Epithelial cell of esophagus (primary cell): ENCODE measurements around the gene SP140.
A peak's percentile ranks its signal among the peaks of the same experiment; 100 is the strongest.

Source experiments
- DNase-seq: peaks from one replicate; pipeline ENCODE4 v3.0.0; 2010; ENCODE audit warnings: low read depth
- H3K4me3 ChIP-seq: 2 replicates; pipeline ENCODE4 v1.5.1; 2011; ENCODE audit warnings: mild to moderate bottlenecking, low read length, control low read depth
- TF ChIP-seq, protein P1 (sequence below): IDR thresholded peaks from 2 replicates; pipeline ENCODE4 v1.5.1; 2011; ENCODE audit warnings: low read depth, mild to moderate bottlenecking, low read length, control low read depth, inconsistent platforms; ENCODE audit not compliant: insufficient read depth; ENCODE audit errors: missing control alignments

Gene SP140

DNA sequence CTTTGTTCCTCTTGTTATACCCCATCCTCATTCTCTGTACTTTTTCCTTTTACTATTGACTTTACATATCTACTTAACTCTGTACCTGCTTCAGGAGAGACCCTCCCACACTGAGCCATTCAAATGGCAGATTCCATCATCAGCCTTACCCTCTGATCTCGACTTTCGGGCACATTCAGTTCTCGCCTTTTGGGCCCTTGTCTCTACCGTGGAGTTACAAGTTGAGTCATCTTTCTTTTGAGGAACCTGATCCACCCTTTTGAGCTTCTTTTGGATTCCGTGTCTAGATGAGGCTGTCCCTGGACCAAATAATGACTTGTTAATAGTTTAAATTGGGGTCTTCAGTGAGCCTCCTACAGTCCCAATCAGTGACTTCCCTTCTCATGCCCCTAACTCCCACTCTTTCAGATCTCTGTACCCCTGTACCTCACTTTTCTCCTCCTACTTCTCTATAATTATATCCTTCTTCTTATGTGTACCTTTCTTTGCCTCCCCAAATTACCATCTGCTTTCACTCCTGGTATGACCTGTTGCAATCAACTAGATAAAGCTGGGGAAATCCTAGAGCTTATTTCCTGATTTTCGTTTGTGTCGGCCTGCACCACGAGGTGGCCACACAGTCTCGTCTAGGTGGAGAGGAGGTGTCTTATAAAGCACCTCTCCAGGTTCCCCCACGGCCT is 23.0 kb upstream of the SP140 start:
- TF ChIP-seq, protein P1, sequence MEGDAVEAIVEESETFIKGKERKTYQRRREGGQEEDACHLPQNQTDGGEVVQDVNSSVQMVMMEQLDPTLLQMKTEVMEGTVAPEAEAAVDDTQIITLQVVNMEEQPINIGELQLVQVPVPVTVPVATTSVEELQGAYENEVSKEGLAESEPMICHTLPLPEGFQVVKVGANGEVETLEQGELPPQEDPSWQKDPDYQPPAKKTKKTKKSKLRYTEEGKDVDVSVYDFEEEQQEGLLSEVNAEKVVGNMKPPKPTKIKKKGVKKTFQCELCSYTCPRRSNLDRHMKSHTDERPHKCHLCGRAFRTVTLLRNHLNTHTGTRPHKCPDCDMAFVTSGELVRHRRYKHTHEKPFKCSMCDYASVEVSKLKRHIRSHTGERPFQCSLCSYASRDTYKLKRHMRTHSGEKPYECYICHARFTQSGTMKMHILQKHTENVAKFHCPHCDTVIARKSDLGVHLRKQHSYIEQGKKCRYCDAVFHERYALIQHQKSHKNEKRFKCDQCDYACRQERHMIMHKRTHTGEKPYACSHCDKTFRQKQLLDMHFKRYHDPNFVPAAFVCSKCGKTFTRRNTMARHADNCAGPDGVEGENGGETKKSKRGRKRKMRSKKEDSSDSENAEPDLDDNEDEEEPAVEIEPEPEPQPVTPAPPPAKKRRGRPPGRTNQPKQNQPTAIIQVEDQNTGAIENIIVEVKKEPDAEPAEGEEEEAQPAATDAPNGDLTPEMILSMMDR: no peak
- no peak for DNase-seq
- no peak overlapping the region for H3K4me3 ChIP-seq

DNA sequence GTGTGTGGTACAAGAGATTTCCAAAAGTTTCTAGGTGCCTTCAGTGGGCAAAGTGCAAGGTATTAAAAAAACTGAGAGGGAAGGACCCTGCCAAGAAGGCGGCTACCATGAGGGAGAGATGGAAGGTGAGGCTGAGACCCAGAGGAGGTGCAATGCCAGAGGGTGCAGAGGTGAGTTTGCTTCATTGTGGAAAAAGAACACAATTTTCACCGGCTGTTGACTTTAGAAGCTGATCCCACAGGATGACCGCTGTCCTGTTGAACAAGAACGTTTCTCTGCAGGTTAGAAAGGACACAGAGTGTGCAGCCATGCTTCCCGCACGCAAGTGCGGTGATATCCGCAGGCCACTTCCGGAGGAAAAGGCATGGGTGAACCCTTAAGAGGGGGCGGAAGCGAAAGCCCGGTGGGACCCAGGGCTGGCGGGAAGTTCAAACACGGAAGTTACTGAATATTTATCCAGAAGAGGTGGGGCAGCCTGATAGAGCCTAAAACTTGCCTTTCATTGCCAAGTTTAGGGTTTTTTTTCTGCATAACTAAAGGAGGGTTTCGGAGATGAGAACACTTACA is 22.3 kb upstream of the SP140 start:
- TF ChIP-seq, protein P1: no peak
- DNase-seq: no peak
- no peak overlapping the region for H3K4me3 ChIP-seq

DNA sequence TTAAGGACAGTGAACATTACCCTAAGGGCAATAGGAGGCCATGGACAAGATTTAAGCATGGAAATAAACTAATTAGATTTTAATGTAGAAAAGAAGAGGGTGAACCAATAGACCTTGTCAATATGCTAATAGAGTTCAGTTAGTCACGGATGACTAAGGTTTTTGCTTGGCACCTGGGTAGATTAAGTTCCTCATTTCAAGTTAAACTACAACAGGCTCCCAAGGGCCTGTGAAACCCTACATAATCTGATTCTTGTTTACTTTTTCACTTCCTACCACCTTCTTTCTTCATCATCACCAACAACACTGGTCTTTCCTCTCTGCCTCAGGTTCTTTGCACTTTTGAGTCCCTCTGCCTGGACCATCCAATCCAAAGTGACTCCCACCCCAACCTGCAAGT is 20.5 kb upstream of the SP140 start:
- TF ChIP-seq, protein P1: no peak
- peak; percentile 21 for DNase-seq
- no peak overlapping the region for H3K4me3 ChIP-seq

DNA sequence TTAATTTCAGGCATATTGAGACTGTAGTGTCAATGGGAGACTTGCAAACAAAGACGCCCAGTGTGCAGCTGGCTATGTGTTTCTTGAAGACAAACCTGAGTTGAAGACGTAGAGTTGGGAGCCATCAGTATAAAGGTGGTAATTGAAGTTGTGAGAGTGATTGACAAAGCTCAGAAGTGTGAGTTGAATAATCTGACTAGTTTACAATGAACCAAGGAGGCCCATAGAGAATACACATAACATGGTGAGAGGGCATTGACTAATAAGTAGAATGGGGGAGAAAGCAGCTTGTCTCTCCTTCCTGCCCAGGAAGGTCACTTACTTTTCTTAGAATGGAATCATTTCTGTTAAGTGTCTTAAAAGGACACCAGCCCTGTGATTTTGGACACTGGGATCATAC is 19.8 kb upstream of the SP140 start:
- H3K4me3 ChIP-seq: no peak overlapping the region
- TF ChIP-seq, protein P1: no peak
- no peak for DNase-seq

DNA sequence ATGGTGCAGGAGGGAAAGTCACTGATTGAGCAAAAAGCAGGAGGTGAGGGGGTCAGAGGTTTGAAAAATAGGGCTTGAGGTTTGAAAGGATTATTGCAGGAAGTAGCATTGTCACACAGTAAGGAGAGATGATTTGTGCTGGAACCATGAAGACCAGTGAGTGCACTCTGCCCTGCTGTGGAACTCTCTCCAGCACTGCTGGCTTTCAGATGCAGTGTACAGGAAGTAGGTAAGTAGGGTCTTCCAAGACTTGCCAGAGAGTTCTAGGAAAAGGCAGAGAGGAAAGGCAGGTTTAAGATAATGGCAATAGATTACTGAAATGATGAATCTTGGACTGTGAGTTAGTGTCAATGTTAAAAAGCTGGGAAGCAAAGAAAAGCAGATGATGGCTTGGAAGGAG is 17.0 kb upstream of the SP140 start:
- H3K4me3 ChIP-seq: no peak overlapping the region
- no peak for DNase-seq
- TF ChIP-seq, protein P1: no peak

DNA sequence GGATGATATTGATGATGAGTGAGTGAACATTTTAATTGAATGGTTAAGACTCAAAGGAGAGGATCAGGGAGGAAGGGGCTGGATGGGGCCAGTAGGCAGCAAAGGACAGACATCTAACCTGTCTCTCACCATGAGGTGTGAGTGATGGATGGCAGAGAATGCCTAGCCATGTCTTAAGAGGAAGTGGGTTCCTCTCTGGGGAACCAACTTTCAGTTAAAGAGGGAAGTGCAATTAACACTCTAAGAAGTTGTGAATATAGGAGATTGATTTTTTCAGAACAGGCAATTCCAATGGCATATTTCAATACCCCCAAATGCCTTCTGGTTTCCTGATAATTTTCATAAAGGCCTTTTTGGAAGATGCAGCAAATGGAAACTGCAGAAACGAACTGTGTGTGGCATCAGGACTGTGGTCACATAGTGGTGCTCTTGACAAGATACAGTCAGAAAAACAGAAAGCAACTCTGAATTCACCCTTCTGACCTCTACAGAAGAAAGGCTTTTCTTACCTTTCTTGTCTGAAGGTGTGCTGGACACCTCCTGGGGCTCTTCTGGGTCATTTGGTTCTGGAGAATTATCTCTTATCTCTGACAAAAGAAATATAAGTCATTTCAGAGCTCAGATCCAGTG is 16.0 kb upstream of the SP140 start:
- no peak for DNase-seq
- TF ChIP-seq, protein P1: no peak
- H3K4me3 ChIP-seq: no peak overlapping the region
